HG03103 (cell line): ENCODE measurements around the gene QRICH2.
"Not testable (repeated sequence)": the region's sequence is repeated elsewhere in the genome, so short reads cannot be mapped to it uniquely, and the experiment has no call there.

ENCODE experiments used
- ATAC-seq: cut with Tn5 transposase; IDR thresholded peaks from one replicate; pipeline ENCODE4 v1.9.1; 2021; ENCODE audit warnings: low read depth; ENCODE audit not compliant: unreplicated experiment

QRICH2 gene

GRCh38 chr17:76233588-76234353, 74.3 kb downstream of the QRICH2 start:
- no peak for ATAC-seq

- no peak for ATAC-seq
These were observed 75.7 kb downstream of the QRICH2 start for GRCh38 chr17:76232342-76232741.

DNA sequence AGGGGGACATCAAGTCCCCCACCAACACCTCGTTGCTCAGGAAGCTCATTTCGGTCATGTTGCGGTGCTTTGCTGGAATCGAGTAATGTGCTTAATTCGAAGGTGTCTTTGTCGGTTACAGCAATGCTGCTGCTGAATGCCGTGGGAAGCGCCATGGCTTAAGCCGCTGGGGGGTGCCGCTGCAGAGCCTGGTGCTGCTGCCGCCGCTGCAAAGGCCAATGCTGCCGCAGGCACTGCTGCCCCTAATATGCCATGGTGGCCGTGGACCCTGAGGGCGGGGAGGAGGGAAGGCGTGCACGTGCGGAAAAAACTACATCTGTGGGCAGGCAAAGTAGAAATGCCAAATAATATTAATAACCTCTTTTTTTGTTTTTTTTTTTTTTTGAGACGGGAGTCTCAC, 81.3 kb downstream of the QRICH2 start:
- ATAC-seq = not testable (repeated sequence)

DNA sequence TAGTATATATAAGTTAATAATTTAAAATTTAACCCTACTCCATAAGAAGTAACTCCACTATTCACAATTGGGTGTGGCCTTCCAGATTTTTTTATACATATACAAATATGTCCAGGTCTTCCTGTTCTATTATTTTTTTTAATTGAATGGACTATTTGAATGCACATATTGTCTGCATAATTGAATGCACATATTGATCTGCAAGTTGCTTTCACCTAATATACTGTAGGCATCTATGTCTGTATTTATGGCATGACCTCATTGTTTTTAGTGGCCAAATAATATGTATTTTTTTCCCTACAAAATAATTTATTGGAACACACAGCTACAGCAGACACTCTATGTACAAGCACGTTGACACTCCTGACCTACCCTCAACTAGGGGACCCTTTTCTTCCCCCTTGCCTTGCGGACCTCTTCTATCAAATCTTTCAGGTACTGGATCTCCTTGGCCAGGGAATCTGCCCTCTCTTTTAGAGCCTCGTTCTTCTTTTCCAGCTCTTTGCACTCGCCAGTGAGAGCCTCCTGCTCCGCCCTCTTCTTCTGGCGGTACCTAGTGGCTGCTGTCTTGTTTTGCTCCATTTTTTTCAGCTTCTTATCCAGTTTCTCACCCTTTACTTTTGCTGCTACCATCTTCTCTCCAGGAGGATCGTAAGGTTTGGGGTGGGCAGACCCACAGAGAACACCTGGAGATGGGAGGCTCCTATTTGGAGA, 82.5 kb downstream of the QRICH2 start:
- ATAC-seq = not testable (repeated sequence)
